ENCODE results near the gene TM2D3.

- TF ChIP-seq EZH2 (IDR thresholded peaks at IDR 0.05; ENCODE audit: low read length, missing control alignments): no peak
- no peak for TF ChIP-seq CTCF (conservative IDR thresholded peaks at IDR 0.05 in 1 of 2, IDR thresholded peaks at IDR 0.05 in 1 of 2; ENCODE audit: low read depth in 1 of 2, low read length in 2 of 2)
Measured at GRCh38 chr15:101647251-101647650, 4.9 kb downstream of the TM2D3 start.

Data from fibroblast of lung (primary cell).